DOHH2 (cell line): Measurements from ENCODE around the gene SPIRE1.

Source experiments
- H3F3A ChIP-seq: fragments of 200-600 bp; sonication (generic), shearing (Covaris generic); 2 replicates; pipeline ENCODE4 v1.6.0; 2016; ENCODE audit warnings: antibody characterized with exemption, mild to moderate bottlenecking; ENCODE audit not compliant: control insufficient read depth, insufficient read depth
- H3K27ac ChIP-seq: fragments of 200-600 bp; sonication (generic); 2 replicates; pipeline ENCODE4 v1.5.1; 2014; ENCODE audit warnings: low read depth, mild to moderate bottlenecking, low read length, moderate library complexity
- H3K27me3 ChIP-seq: fragments of 200-600 bp; sonication (generic); 2 replicates; pipeline ENCODE4 v1.6.1; 2014; ENCODE audit warnings: mild to moderate bottlenecking, low read length, mixed read lengths; ENCODE audit not compliant: control insufficient read depth
- H3K36me3 ChIP-seq: fragments of 200-600 bp; sonication (generic); 2 replicates; pipeline ENCODE4 v1.6.1; 2014; ENCODE audit warnings: mild to moderate bottlenecking, low read length, moderate library complexity, mixed read lengths; ENCODE audit not compliant: control insufficient read depth
- H3K4me1 ChIP-seq: fragments of 200-600 bp; sonication (generic); 2 replicates; pipeline ENCODE4 v1.6.1; 2014; ENCODE audit warnings: mild to moderate bottlenecking, low read length, mixed read lengths; ENCODE audit not compliant: control insufficient read depth
- H3K4me2 ChIP-seq: fragments of 200-600 bp; sonication (generic); 2 replicates; pipeline ENCODE4 v1.6.0; 2014; ENCODE audit warnings: mild to moderate bottlenecking, low read length, moderate library complexity
- H3K4me3 ChIP-seq: fragments of 200-600 bp; sonication (generic); 2 replicates; pipeline ENCODE4 v1.5.1; 2014; ENCODE audit warnings: mild to moderate bottlenecking, low read length, mixed read lengths
- H3K79me2 ChIP-seq: fragments of 200-600 bp; sonication (generic); 2 replicates; pipeline ENCODE4 v1.6.1; 2014; ENCODE audit warnings: mild to moderate bottlenecking, low read length, mixed read lengths; ENCODE audit not compliant: control insufficient read depth
- H3K9me2 ChIP-seq: fragments of 200-600 bp; sonication (generic); replicated peaks from 2 replicates; pipeline ENCODE4 v1.6.1; 2014; ENCODE audit warnings: mild to moderate bottlenecking, low read length, mixed read lengths; ENCODE audit not compliant: control insufficient read depth
- H3K9me3 ChIP-seq: fragments of 200-600 bp; sonication (generic); 2 replicates; pipeline ENCODE4 v1.6.1; 2014; ENCODE audit warnings: antibody characterized with exemption, low read length, mixed read lengths; ENCODE audit not compliant: control insufficient read depth, insufficient read depth
- H4K20me1 ChIP-seq: fragments of 200-600 bp; sonication (generic); 2 replicates; pipeline ENCODE4 v1.6.0; 2014; ENCODE audit warnings: low read depth, mild to moderate bottlenecking, antibody characterized with exemption, low read length, moderate library complexity; ENCODE audit not compliant: control insufficient read depth, insufficient read depth
- EZH2phosphoT487 ChIP-seq: fragments of 200-600 bp; sonication (generic); IDR thresholded peaks from 2 replicates; pipeline ENCODE4 v1.6.1; 2017; ENCODE audit warnings: borderline replicate concordance, mild to moderate bottlenecking, antibody characterized with exemption, low read length, moderate library complexity, mixed read lengths
- TF ChIP-seq, protein P1 (sequence below): fragments of 200-600 bp; sonication (generic); IDR thresholded peaks from one replicate; pipeline ENCODE4 v1.5.1; 2014; ENCODE audit warnings: antibody characterized with exemption, mild to moderate bottlenecking, low read depth, low read length; ENCODE audit not compliant: poor library complexity, severe bottlenecking

Gene SPIRE1

DNA sequence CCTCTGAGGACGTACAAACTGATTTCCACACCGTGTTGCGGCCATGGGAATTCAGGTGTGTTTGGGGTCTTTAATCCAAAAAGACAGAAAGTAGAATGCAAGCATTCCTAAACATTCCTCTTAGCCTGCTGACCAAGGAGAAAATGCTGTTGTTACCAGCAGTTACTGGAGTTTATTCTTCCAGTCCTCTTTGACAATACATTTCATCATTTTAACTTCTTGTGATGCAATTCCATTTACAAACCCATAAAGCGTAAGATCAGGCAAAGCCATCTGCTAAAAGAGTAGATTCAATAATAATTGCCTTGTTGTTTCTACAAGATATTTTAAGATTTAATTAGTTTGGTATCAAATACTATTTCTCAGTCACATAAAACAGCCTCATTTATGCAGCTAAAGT, 32.7 kb downstream of the SPIRE1 start:
- H3K9me3 ChIP-seq: no peaks in the 10 kb centered on the region
- H3F3A ChIP-seq: no peaks in the 10 kb centered on the region
- no peaks in the 10 kb centered on the region for H3K36me3 ChIP-seq
- H3K27me3 ChIP-seq: no peaks in the 10 kb centered on the region
- H3K27ac ChIP-seq: no peak overlapping the region
- no peak overlapping the region for H3K4me2 ChIP-seq
- no peaks in the 10 kb centered on the region for H3K4me1 ChIP-seq
- no peaks in the 10 kb centered on the region for H3K79me2 ChIP-seq
- H3K4me3 ChIP-seq: no peak overlapping the region
- H4K20me1 ChIP-seq: no peaks in the 10 kb centered on the region
- H3K9me2 ChIP-seq: no peaks in the 10 kb centered on the region
- no peak for TF ChIP-seq EZH2phosphoT487
- TF ChIP-seq, protein P1, sequence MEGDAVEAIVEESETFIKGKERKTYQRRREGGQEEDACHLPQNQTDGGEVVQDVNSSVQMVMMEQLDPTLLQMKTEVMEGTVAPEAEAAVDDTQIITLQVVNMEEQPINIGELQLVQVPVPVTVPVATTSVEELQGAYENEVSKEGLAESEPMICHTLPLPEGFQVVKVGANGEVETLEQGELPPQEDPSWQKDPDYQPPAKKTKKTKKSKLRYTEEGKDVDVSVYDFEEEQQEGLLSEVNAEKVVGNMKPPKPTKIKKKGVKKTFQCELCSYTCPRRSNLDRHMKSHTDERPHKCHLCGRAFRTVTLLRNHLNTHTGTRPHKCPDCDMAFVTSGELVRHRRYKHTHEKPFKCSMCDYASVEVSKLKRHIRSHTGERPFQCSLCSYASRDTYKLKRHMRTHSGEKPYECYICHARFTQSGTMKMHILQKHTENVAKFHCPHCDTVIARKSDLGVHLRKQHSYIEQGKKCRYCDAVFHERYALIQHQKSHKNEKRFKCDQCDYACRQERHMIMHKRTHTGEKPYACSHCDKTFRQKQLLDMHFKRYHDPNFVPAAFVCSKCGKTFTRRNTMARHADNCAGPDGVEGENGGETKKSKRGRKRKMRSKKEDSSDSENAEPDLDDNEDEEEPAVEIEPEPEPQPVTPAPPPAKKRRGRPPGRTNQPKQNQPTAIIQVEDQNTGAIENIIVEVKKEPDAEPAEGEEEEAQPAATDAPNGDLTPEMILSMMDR: no peak

DNA sequence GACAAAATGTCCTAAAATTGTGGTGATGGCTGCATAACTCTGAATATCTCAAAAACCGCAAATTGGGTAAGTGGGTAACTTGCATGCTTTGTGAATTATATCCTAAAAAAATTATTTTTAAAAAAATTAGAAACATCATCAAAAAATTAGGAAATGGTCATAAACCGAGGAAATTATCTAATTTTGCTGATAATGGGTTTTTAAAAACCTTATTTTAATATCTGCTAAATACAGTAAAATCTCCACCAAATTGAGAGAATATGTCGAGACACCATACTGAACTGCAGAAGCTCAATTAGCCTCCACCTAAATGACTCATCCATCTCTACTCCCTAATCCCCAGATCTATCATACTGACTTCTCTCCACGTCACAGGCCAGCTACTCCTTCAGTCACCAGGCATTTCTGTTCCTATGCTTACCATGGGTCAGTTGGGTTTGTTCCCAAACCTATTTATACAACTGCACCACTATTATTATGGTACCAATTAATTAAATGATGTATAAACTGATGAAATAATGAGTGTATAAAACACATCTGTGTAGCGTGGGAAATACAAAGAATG, 36.1 kb downstream of the SPIRE1 start:
- no peak for TF ChIP-seq EZH2phosphoT487
- TF ChIP-seq, protein P1: no peak
- H3K27me3 ChIP-seq: no peaks in the 10 kb centered on the region
- H3K4me2 ChIP-seq: no peak overlapping the region
- no peak overlapping the region for H3K4me3 ChIP-seq
- no peak overlapping the region for H3K27ac ChIP-seq
- H3K79me2 ChIP-seq: no peaks in the 10 kb centered on the region
- H3F3A ChIP-seq: no peaks in the 10 kb centered on the region
- H3K4me1 ChIP-seq: no peaks in the 10 kb centered on the region
- no peaks in the 10 kb centered on the region for H4K20me1 ChIP-seq
- H3K9me3 ChIP-seq: no peaks in the 10 kb centered on the region
- no peaks in the 10 kb centered on the region for H3K9me2 ChIP-seq
- no peaks in the 10 kb centered on the region for H3K36me3 ChIP-seq

DNA sequence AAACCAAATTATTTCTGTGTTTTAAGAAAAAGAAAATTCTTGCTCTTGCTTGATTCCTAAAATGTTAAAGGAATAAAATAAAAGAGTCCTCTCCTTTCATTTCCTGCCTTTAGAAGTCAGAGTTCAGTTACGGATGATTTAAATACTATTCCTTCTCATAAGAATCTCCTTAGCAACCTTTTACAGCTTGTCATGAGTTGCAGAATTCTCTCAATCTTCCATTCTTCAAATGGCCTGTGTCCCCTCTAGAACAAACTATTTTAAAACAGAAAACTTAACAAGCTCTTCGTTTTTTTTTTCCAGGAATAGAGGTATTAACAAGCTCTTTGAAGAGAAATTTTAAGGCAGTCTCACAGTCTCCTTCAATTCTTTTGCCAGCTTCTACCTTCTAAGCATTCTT, 42.2 kb downstream of the SPIRE1 start:
- H3K27ac ChIP-seq: no peak overlapping the region
- H3K4me2 ChIP-seq: no peak overlapping the region

More for the DNA sequence above, 42.2 kb downstream of the SPIRE1 start:
- no peaks in the 10 kb centered on the region for H4K20me1 ChIP-seq
- H3K4me3 ChIP-seq: no peak overlapping the region
- no peaks in the 10 kb centered on the region for H3K4me1 ChIP-seq
- H3F3A ChIP-seq: no peaks in the 10 kb centered on the region
- H3K9me2 ChIP-seq: no peaks in the 10 kb centered on the region
- H3K36me3 ChIP-seq: no peaks in the 10 kb centered on the region
- H3K9me3 ChIP-seq: no peaks in the 10 kb centered on the region
- H3K79me2 ChIP-seq: no peaks in the 10 kb centered on the region
- no peak for TF ChIP-seq EZH2phosphoT487
- TF ChIP-seq, protein P1: no peak
- no peaks in the 10 kb centered on the region for H3K27me3 ChIP-seq
